K562 (cell line): ENCODE measurements around the gene RADX. TPM values are rescaled to one million over a fixed set of nuclear protein-coding genes. Genes with fewer than 3 reads are reported as not detected.

ENCODE experiments used
- CEBPB ChIP-seq: fragments of 450-650 bp; IDR thresholded peaks from 2 replicates; pipeline ENCODE4 v1.6.1; 2016; ENCODE audit warnings: missing genetic modification characterization, missing compliant biosample characterization
- CHCHD3 ChIP-seq: fragments of 250-450 bp; sonication (Bioruptor Pico); IDR thresholded peaks from 2 replicates; pipeline ENCODE4 v2.1.2; 2022; ENCODE audit warnings: mild to moderate bottlenecking
- EP400 ChIP-seq: fragments of 450-650 bp; IDR thresholded peaks from 2 replicates; pipeline ENCODE4 v1.6.1; 2017; ENCODE audit warnings: antibody characterized with exemption, mild to moderate bottlenecking, moderate library complexity
- PHB2 ChIP-seq: fragments of 450-650 bp; IDR thresholded peaks from 2 replicates; pipeline ENCODE4 v1.6.1; 2017; ENCODE audit warnings: low read depth
- polyA plus RNA-seq, 8 experiments: library from polyadenylated mRNA; depleted of rRNA in 4 of 8; stranded (reverse) in 5 of 8; unstranded in 3 of 8; fragments of >200 nt; fragmentation: Nextera tagmentation in 2 of 8; fragmentation: Illumina TruSeq in 1 of 8; extraction: Ambion mirVana in 2 of 8; extraction: Trizol in 1 of 8; gene quantifications; 2 replicates each; pipeline versions ENCODE4 v1.2.1 to v1.2.3, GENCODE V29; 2011 to 2014; ENCODE audit warnings: inconsistent platforms in 1 of 8, missing spikeins in 1 of 8
- total RNA-seq, 7 experiments: library from RNA; depleted of rRNA in 6 of 7; stranded (reverse); fragments of >200 nt in 6 of 7; fragmentation: Illumina TruSeq in 2 of 7; extraction: Trizol in 2 of 7; gene quantifications; 2 replicates each; pipeline versions ENCODE4 v1.2.1 to v1.2.3, GENCODE V29; 2011 to 2021; ENCODE audit warnings: low replicate concordance in 1 of 7
- TF ChIP-seq, protein P1 (sequence below): fragments of 450-650 bp; IDR thresholded peaks from 2 replicates; pipeline ENCODE4 v1.6.1; 2016; ENCODE audit warnings: low read depth
- TF ChIP-seq, protein P2 (sequence below): sonication (generic); formaldehyde crosslinking; IDR thresholded peaks from 2 replicates; pipeline ENCODE4 v1.8.0; 2022; ENCODE audit warnings: mild to moderate bottlenecking, missing genetic modification reagents
- TF ChIP-seq, protein P3 (sequence below): fragments of 450-650 bp; IDR thresholded peaks from 2 replicates; pipeline ENCODE4 v1.6.1; 2018; ENCODE audit warnings: mild to moderate bottlenecking, low read depth; ENCODE audit not compliant: partially characterized antibody

RADX gene
- total and polyA plus RNA-seq, 9 of the 15 experiments (the other 6 are each of a cell fraction or from before 2014, with no cell fraction given), result 0.03 to 0.40 (median 0.12) TPM; not detected in 1

DNA sequence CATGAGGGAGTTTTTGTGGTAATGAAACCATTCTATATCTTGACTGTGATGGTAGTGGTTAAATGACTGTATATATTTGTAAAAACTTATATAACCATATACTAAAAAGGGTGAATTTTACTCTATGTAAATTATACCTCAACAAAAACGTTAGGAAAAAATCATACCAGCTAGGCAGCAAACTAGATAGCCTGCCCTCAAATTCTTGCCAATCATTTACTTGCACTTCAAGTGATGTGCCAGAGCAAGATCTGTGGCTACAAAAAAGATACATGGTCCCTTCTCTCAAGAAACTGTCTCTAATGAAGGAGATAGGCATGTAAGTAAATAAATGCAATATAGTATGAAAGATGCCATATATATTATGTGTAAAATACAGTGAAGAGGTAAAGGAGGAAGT lies 104.7 kb downstream of the RADX start (continued):
- TF ChIP-seq, protein P1, sequence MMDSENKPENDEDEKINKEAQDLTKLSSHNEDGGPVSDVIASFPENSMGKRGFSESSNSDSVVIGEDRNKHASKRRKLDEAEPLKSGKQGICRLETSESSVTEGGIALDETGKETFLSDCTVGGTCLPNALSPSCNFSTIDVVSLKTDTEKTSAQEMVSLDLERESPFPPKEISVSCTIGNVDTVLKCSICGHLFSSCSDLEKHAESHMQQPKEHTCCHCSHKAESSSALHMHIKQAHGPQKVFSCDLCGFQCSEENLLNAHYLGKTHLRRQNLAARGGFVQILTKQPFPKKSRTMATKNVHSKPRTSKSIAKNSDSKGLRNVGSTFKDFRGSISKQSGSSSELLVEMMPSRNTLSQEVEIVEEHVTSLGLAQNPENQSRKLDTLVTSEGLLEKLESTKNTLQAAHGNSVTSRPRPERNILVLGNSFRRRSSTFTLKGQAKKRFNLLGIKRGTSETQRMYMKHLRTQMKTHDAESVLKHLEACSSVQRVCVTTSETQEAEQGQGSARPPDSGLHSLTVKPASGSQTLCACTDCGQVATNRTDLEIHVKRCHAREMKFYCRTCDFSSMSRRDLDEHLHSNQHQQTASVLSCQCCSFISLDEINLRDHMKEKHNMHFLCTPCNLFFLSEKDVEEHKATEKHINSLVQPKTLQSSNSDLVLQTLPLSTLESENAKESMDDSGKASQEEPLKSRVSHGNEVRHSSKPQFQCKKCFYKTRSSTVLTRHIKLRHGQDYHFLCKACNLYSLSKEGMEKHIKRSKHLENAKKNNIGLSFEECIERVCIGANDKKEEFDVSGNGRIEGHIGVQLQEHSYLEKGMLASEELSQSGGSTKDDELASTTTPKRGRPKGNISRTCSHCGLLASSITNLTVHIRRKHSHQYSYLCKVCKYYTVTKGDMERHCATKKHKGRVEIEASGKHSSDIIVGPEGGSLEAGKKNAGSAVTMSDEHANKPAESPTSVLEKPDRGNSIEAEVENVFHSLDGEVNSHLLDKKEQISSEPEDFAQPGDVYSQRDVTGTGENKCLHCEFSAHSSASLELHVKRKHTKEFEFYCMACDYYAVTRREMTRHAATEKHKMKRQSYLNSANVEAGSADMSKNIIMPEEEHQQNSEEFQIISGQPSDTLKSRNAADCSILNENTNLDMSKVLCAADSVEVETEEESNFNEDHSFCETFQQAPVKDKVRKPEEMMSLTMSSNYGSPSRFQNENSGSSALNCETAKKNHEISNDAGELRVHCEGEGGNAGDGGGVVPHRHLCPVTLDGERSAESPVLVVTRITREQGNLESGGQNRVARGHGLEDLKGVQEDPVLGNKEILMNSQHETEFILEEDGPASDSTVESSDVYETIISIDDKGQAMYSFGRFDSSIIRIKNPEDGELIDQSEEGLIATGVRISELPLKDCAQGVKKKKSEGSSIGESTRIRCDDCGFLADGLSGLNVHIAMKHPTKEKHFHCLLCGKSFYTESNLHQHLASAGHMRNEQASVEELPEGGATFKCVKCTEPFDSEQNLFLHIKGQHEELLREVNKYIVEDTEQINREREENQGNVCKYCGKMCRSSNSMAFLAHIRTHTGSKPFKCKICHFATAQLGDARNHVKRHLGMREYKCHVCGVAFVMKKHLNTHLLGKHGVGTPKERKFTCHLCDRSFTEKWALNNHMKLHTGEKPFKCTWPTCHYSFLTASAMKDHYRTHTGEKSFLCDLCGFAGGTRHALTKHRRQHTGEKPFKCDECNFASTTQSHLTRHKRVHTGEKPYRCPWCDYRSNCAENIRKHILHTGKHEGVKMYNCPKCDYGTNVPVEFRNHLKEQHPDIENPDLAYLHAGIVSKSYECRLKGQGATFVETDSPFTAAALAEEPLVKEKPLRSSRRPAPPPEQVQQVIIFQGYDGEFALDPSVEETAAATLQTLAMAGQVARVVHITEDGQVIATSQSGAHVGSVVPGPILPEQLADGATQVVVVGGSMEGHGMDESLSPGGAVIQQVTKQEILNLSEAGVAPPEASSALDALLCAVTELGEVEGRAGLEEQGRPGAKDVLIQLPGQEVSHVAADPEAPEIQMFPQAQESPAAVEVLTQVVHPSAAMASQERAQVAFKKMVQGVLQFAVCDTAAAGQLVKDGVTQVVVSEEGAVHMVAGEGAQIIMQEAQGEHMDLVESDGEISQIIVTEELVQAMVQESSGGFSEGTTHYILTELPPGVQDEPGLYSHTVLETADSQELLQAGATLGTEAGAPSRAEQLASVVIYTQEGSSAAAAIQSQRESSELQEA, result no peak
- TF ChIP-seq EP400 (no peak), CHCHD3 (CRISPR knock-in tag) (no peak), CEBPB (tag) (no peak), PHB2 (no peak)
- TF ChIP-seq, protein P2, sequence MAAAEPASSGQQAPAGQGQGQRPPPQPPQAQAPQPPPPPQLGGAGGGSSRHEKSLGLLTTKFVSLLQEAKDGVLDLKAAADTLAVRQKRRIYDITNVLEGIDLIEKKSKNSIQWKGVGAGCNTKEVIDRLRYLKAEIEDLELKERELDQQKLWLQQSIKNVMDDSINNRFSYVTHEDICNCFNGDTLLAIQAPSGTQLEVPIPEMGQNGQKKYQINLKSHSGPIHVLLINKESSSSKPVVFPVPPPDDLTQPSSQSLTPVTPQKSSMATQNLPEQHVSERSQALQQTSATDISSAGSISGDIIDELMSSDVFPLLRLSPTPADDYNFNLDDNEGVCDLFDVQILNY, result no peak
- TF ChIP-seq, protein P3, sequence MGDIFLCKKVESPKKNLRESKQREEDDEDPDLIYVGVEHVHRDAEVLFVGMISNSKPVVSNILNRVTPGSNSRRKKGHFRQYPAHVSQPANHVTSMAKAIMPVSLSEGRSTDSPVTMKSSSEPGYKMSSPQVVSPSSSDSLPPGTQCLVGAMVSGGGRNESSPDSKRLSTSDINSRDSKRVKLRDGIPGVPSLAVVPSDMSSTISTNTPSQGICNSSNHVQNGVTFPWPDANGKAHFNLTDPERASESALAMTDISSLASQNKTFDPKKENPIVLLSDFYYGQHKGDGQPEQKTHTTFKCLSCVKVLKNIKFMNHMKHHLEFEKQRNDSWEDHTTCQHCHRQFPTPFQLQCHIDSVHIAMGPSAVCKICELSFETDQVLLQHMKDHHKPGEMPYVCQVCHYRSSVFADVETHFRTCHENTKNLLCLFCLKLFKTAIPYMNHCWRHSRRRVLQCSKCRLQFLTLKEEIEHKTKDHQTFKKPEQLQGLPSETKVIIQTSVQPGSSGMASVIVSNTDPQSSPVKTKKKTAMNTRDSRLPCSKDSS, result no peak
- TF ChIP-seq, all 486 proteins: peak for 0
